GM12878 (cell line): ENCODE measurements around the gene PLSCR4.

Experiments used
- HCFC1 ChIP-seq: fragments of 150-350 bp; IDR thresholded peaks from 2 replicates; pipeline ENCODE4 v1.6.1; 2014; ENCODE audit warnings: low read length
- SMAD1 ChIP-seq: fragments of 450-650 bp; IDR thresholded peaks from 2 replicates; pipeline ENCODE4 v1.6.1; 2018; ENCODE audit warnings: mild to moderate bottlenecking, low read depth; ENCODE audit not compliant: partially characterized antibody
- SMC3 ChIP-seq: IDR thresholded peaks from 2 replicates; pipeline ENCODE4 v1.6.1; 2011; ENCODE audit warnings: low read length, improper control_type of control experiment, borderline replicate concordance
- SUZ12 ChIP-seq: fragments of 200-600 bp; sonication (generic); IDR thresholded peaks from one replicate; pipeline ENCODE4 v1.6.1; 2018; ENCODE audit warnings: antibody characterized with exemption, mild to moderate bottlenecking; ENCODE audit not compliant: unreplicated experiment
- TARDBP ChIP-seq: IDR thresholded peaks from 2 replicates; pipeline ENCODE4 v1.6.1; 2016; ENCODE audit warnings: borderline replicate concordance
- TF ChIP-seq, protein P1 (sequence below), 3 experiments: IDR thresholded peaks in 2 of 3; conservative IDR thresholded peaks in 1 of 3; 2 replicates each; pipeline ENCODE4 v1.5.1; 2011; ENCODE audit warnings: low read depth in 3 of 3, low read length in 3 of 3, mild to moderate bottlenecking in 3 of 3, control low read depth in 2 of 3, moderate library complexity in 2 of 3, inconsistent platforms in 1 of 3, mixed read lengths in 1 of 3; ENCODE audit not compliant: control insufficient read depth in 2 of 3, insufficient read depth in 1 of 3; ENCODE audit errors: extremely low read depth in 1 of 3

DNA sequence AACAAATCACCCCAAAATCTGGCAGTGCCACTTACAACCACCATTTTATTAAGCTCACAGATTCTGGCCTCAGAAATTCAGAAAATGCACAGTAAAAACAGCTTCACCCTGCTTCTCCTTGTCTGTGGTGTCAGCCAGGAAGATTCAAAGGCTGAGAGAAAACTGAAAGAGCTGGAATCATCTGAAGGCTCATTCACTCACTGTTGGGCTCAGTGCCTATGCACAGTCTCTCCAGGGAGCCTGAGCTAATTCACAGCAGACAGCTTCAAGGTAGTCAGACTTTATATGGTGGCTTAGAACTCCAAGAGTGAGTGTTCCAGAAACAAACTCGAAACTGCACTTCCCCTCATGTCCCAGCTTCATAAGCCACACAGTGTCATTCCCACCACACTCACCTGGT lies 73.4 kb downstream of the PLSCR4 start:
- no peak for TF ChIP-seq SMAD1
- no peak for TF ChIP-seq SUZ12
- TF ChIP-seq, protein P1, sequence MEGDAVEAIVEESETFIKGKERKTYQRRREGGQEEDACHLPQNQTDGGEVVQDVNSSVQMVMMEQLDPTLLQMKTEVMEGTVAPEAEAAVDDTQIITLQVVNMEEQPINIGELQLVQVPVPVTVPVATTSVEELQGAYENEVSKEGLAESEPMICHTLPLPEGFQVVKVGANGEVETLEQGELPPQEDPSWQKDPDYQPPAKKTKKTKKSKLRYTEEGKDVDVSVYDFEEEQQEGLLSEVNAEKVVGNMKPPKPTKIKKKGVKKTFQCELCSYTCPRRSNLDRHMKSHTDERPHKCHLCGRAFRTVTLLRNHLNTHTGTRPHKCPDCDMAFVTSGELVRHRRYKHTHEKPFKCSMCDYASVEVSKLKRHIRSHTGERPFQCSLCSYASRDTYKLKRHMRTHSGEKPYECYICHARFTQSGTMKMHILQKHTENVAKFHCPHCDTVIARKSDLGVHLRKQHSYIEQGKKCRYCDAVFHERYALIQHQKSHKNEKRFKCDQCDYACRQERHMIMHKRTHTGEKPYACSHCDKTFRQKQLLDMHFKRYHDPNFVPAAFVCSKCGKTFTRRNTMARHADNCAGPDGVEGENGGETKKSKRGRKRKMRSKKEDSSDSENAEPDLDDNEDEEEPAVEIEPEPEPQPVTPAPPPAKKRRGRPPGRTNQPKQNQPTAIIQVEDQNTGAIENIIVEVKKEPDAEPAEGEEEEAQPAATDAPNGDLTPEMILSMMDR (IDR thresholded peaks at IDR 0.05 in 2 of 3, conservative IDR thresholded peaks at IDR 0.05 in 1 of 3; ENCODE audit: control insufficient read depth in 2 of 3, extremely low read depth in 1 of 3, insufficient read depth in 1 of 3, low read depth in 3 of 3, low read length in 3 of 3): no peak
- TF ChIP-seq HCFC1: no peak
- TF ChIP-seq TARDBP: no peak
- no peak for TF ChIP-seq SMC3
